Lung (tissue), 12 donors: ENCODE results near the gene TSEN34. TPM values are rescaled to one million over a fixed set of nuclear protein-coding genes. Genes with fewer than 3 reads are reported as not detected.

ENCODE experiments used
- ATAC-seq: fragments of 200-7000 bp; cut with Tn5 transposase; one replicate; pipeline ENCODE4 v1.9.1; 2020; ENCODE audit warnings: moderate number of reproducible peaks; ENCODE audit not compliant: insufficient read depth, low FRiP score
- DNase-seq, 3 donors: peaks; one replicate each; pipeline ENCODE4 v3.0.0-alpha.2; 2013 to 2017
- H3K27ac ChIP-seq, 2 donors: one replicate each; pipeline ENCODE4 v1.5.1; 2013; ENCODE audit warnings: mild to moderate bottlenecking in 2 of 2, moderate library complexity in 2 of 2, control low read depth in 1 of 2, inconsistent platforms in 1 of 2, low read depth in 1 of 2, low read length in 1 of 2
- H3K27me3 ChIP-seq, 3 donors: one replicate each; pipeline ENCODE4 v1.5.1; 2013; ENCODE audit warnings: low read length in 2 of 3; ENCODE audit not compliant: control insufficient read depth in 3 of 3, insufficient read depth in 3 of 3
- H3K36me3 ChIP-seq, 4 donors: one replicate each; pipeline ENCODE4 v1.5.1; 2013; ENCODE audit warnings: low read length in 4 of 4, mild to moderate bottlenecking in 1 of 4, moderate library complexity in 1 of 4; ENCODE audit not compliant: control insufficient read depth in 4 of 4, insufficient read depth in 4 of 4
- H3K4me1 ChIP-seq, 5 donors: one replicate each; pipeline ENCODE4 v1.5.1; 2013; ENCODE audit warnings: low read length in 5 of 5, mild to moderate bottlenecking in 2 of 5, moderate library complexity in 1 of 5; ENCODE audit not compliant: control insufficient read depth in 5 of 5, insufficient read depth in 5 of 5
- H3K4me3 ChIP-seq: one replicate; pipeline ENCODE4 v1.5.1; 2013; ENCODE audit warnings: mild to moderate bottlenecking, control low read depth, moderate library complexity
- H3K9ac ChIP-seq, 2 donors: one replicate each; pipeline ENCODE4 v1.5.1; 2013; ENCODE audit warnings: low read length in 2 of 2, control low read depth in 1 of 2; ENCODE audit not compliant: insufficient read depth in 1 of 2
- H3K9me3 ChIP-seq, 4 donors: one replicate each; pipeline ENCODE4 v1.5.1; 2013; ENCODE audit warnings: low read length in 3 of 4, mild to moderate bottlenecking in 1 of 4, moderate library complexity in 1 of 4; ENCODE audit not compliant: control insufficient read depth in 4 of 4, insufficient read depth in 3 of 4
- WGBS, 2 donors: extraction: QIAGEN DNeasy Blood & Tissue Kit; methylation state at CpG; one replicate each; pipeline ENCODE4 v1.1.7; 2013; 5-methylcytosine and 5-hydroxymethylcytosine counted together
- polyA plus RNA-seq, 2 donors: library from polyadenylated mRNA; stranded (reverse); fragments of 200-250 nt; gene quantifications; one replicate each; pipeline ENCODE4 v1.2.1, GENCODE V29; 2013
- total RNA-seq, 2 donors: library from RNA; depleted of rRNA in 1 of 2; stranded (reverse); fragments of >200 nt in 1 of 2; gene quantifications; one replicate each; pipeline ENCODE4 v1.2.1, GENCODE V29; 2014 to 2021
- TF ChIP-seq, protein P1 (sequence below): IDR thresholded peaks from 2 replicates; pipeline ENCODE4 v1.5.1; 2012; ENCODE audit warnings: mild to moderate bottlenecking; ENCODE audit errors: control extremely low read depth, extremely low read depth
- donor health status: control.
- donor health status: control.
- donor health status: Bipolar disorder and iron deficiency.
- donor health status: healthy.
- donor health status: DM: yes; HTN: yes; CAD: no.

The TSEN34 gene
- total and polyA plus RNA-seq, 4 donors = 38.0 to 102 (median 55.2) TPM

DNA sequence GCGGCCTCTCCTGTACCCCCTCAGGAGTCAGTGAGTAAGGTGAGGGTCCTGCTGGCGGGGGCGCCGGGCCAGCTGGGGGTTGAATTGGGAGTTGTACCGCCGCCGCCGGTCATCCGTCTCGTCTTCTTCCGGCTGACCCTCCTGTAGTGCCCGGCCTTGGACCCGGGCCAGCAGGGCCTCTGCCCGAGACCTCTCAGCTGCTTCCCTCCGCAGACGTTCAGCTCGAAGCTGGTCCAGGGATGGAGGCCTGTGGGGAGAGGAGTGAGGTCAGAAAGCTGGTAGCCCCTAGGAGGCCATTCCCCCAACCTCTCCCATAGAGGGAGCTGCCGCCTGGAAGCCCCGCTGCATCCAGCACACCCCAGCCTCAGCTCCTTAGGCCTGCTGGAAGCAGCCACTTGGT is 35.4 kb upstream of the TSEN34 start:
- WGBS, 2 donors = 73 to 81% methylated on average over 19 of the region's 19 CpGs
- no peak for DNase-seq
- Histone ChIP-seq H3K9me3 (no peaks in the 10 kb centered on the region), H3K9ac (no peak overlapping the region), H3K27me3 (no peaks in the 10 kb centered on the region), H3K36me3 (peaks cover 9 to 62% (median 23%) of the 10 kb centered on the region in 4 donors), H3K27ac (peak overlapping the region in 1 of 2 donors; percentile 7), H3K4me1 (peaks cover 4 to 14% (median 7%) of the 10 kb centered on the region in 5 donors), H3K4me3 (no peak overlapping the region)
- TF ChIP-seq, protein P1, sequence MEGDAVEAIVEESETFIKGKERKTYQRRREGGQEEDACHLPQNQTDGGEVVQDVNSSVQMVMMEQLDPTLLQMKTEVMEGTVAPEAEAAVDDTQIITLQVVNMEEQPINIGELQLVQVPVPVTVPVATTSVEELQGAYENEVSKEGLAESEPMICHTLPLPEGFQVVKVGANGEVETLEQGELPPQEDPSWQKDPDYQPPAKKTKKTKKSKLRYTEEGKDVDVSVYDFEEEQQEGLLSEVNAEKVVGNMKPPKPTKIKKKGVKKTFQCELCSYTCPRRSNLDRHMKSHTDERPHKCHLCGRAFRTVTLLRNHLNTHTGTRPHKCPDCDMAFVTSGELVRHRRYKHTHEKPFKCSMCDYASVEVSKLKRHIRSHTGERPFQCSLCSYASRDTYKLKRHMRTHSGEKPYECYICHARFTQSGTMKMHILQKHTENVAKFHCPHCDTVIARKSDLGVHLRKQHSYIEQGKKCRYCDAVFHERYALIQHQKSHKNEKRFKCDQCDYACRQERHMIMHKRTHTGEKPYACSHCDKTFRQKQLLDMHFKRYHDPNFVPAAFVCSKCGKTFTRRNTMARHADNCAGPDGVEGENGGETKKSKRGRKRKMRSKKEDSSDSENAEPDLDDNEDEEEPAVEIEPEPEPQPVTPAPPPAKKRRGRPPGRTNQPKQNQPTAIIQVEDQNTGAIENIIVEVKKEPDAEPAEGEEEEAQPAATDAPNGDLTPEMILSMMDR = no peak
- ATAC-seq = no peak

DNA sequence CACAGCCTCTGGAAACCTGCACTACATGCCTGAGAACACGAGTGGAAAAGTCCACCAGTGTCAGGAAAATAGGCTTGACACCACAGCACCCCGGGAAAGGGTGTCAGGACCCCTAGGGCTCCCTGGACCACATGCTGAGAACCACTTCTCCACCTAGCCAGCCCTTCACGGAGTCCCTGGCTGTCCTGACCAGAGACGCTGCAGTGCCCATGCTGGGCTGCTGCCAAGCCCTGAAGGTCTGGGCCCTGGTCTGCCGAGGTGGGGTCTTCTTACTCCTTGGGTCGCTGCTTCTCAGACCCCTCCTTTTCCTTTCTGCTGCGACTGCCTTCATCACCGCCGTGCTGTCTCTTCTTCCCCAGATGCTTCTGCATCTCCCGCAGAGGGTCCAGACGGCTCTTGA is 34.6 kb upstream of the TSEN34 start:
- H3K9ac ChIP-seq = no peak overlapping the region
- TF ChIP-seq, protein P1 = no peak
- no peaks in the 10 kb centered on the region for H3K27me3 ChIP-seq
- H3K36me3 ChIP-seq = peaks cover 9 to 58% (median 18%) of the 10 kb centered on the region in 4 donors
- no peak overlapping the region for H3K27ac ChIP-seq
- H3K9me3 ChIP-seq = no peaks in the 10 kb centered on the region
- no peak overlapping the region for H3K4me3 ChIP-seq
- 84 to 89% methylated on average over 8 to 11 of the region's 11 CpGs for WGBS, 2 donors
- ATAC-seq = no peak
- DNase-seq = no peak
- H3K4me1 ChIP-seq = peaks cover 4 to 20% (median 9%) of the 10 kb centered on the region in 5 donors

DNA sequence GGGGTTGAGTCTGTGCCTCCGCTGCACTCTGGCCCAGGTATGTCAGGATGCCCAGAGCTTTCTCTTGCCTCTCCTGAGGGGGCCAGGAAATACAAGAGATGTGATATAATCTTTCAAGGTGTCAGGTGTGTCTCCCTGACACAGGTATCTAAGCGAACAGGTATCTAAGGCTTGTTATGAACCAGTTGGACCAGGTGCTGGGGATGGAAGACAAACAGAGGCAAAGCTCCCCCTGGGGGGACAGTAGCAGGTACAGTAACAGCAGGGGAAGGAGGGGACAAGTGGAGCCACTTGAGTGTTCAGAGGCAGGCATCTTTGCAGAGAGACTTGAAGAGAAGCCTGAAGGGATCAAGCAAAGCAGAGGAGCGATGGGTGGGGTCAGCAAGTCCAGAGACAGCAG is 34.2 kb upstream of the TSEN34 start:
- H3K36me3 ChIP-seq = peaks cover 9 to 53% (median 14%) of the 10 kb centered on the region in 4 donors
- 92 to 94% methylated on average over 3 of the region's 3 CpGs for WGBS, 2 donors
- no peak for ATAC-seq

More for the DNA sequence above, 34.2 kb upstream of the TSEN34 start:
- H3K9me3 ChIP-seq = no peaks in the 10 kb centered on the region
- TF ChIP-seq, protein P1 = no peak
- H3K27me3 ChIP-seq = no peaks in the 10 kb centered on the region
- no peak for DNase-seq
- no peak overlapping the region for H3K4me3 ChIP-seq
- H3K27ac ChIP-seq = no peak overlapping the region
- H3K4me1 ChIP-seq = peaks cover 4 to 20% (median 9%) of the 10 kb centered on the region in 5 donors
- no peak overlapping the region for H3K9ac ChIP-seq
